HG03457 (cell line): ENCODE data around the gene RSPO4.

Experiments
- ATAC-seq: cut with Tn5 transposase; IDR thresholded peaks from one replicate; pipeline ENCODE4 v1.9.1; 2021; ENCODE audit warnings: moderate number of reproducible peaks; ENCODE audit not compliant: unreplicated experiment

RSPO4 gene

GRCh38 chr20:911882-912600 is 90.1 kb downstream of the RSPO4 start:
- no peak for ATAC-seq

- ATAC-seq: no peak
Measured at GRCh38 chr20:910870-911770, 91.0 kb downstream of the RSPO4 start.

GRCh38 chr20:910132-910869 is 91.8 kb downstream of the RSPO4 start:
- ATAC-seq: no peak

GRCh38 chr20:909641-910040 is 92.5 kb downstream of the RSPO4 start:
- ATAC-seq: no peak
